Left lobe of liver (tissue), 2 donors: ENCODE measurements around the gene HCFC1. TPM values are rescaled to one million over a fixed set of nuclear protein-coding genes. Genes with fewer than 3 reads are reported as not detected.

ENCODE experiments used
- ATAC-seq: fragments of 200-7000 bp; cut with Tn5 transposase; one replicate; pipeline ENCODE4 v1.9.1; 2020; ENCODE audit warnings: mild to moderate bottlenecking, moderate library complexity
- DNase-seq: peaks from one replicate; pipeline ENCODE4 v3.0.0-alpha.2; 2020; ENCODE audit warnings: low spot score
- total RNA-seq: library from RNA; stranded (reverse); gene quantifications from one replicate; pipeline ENCODE4 v1.2.1, GENCODE V29; 2021
- donor health status: DM: no; HTN: no; CAD: no; lungs with moderate emphysema.
- donor health status: DM: no; HTN: yes; CAD: no.

The HCFC1 gene
- total RNA-seq, 1 donor from 2014 or later: 17.2 TPM

DNA sequence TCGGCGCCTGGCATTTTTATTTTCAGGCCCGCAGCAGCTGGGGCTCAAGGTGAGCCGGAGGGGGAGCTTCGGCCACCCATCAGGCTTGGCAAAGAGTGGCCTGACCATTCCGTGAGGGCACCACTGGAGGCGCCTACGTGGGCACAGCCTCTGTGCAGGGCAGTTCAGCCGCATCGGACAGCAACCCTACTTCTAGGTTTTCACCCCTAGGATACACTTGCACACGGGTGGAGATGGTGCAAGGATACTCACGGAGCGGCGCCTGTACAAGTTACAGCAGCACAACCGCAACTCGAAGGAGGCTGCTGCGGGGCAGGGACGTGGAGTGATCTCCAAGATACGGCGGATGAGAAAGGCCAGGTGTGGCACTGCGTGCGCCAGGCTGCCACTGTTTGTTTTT is 10.8 kb downstream of the HCFC1 start:
- ATAC-seq (no peak), DNase-seq (no peak)

GRCh38 chrX:153960077-153960476 is 11.5 kb downstream of the HCFC1 start:
- DNase-seq: no peak
- no peak for ATAC-seq

GRCh38 chrX:153959649-153960048 is 12.0 kb downstream of the HCFC1 start:
- DNase-seq (no peak), ATAC-seq (no peak)

DNA sequence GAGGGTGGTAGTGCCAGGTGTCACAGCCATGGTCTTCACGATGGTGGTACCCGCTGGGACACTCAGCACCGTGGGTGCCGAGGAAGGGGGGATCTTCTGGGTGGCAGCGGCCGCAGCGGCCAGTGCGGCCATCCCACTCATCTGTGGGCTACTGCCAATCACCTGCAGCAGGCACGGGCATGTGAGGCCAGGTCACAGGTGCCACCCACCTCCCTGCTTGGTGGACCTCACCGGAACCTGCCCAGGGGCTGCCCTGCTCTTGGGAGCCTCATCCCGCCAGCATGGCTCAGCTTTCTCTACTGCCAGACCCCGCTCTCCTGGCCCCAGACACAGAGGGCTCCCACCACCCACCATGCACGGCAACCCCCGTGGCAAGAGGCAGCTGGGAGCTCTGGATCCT is 13.0 kb downstream of the HCFC1 start:
- DNase-seq: no peak

GRCh38 chrX:153957224-153957623 is 14.4 kb downstream of the HCFC1 start:
- no peak for DNase-seq
- ATAC-seq: no peak

More for the DNA sequence above, 13.0 kb downstream of the HCFC1 start:
- ATAC-seq: no peak

GRCh38 chrX:153956044-153956907 is 15.3 kb downstream of the HCFC1 start:
- no peak for ATAC-seq
- DNase-seq: no peak

- DNase-seq (no peak), ATAC-seq (no peak)
These were observed 16.3 kb downstream of the HCFC1 start for GRCh38 chrX:153955228-153955732.

- ATAC-seq (peak; percentile 7), DNase-seq (no peak)
These were observed 16.9 kb downstream of the HCFC1 start for GRCh38 chrX:153954558-153955227.

GRCh38 chrX:153953892-153954557 is 17.6 kb downstream of the HCFC1 start:
- DNase-seq (no peak), ATAC-seq (peak; percentile 3)

DNA sequence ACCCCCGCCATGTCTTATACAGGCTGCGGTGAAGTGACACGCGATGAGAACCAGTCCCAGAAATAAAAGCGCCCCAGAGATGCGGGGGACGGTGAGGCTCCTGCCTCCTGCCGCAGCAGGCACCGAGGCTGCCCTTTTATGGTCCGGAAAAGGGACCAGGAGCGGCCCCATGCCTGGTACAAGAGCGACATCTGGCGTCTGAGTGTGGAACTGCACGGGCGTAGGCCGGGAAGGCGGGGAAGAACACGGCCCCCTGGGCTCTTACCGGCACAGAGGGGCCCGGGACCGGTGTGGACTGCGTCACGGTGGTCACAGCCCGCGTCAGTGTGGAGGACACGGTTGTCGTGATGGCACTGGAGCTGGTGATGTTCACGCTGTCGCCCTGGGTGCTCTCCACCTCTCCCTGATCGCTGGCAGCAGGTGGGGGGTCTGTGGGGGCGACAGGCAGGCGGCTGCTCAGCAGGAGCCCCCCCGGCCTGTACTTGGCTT is 18.2 kb downstream of the HCFC1 start:
- ATAC-seq: peak; percentile 76

GRCh38 chrX:153952373-153953026 is 19.1 kb downstream of the HCFC1 start:
- no peak for DNase-seq
- no peak for ATAC-seq

More for the DNA sequence above, 18.2 kb downstream of the HCFC1 start:
- no peak for DNase-seq

DNA sequence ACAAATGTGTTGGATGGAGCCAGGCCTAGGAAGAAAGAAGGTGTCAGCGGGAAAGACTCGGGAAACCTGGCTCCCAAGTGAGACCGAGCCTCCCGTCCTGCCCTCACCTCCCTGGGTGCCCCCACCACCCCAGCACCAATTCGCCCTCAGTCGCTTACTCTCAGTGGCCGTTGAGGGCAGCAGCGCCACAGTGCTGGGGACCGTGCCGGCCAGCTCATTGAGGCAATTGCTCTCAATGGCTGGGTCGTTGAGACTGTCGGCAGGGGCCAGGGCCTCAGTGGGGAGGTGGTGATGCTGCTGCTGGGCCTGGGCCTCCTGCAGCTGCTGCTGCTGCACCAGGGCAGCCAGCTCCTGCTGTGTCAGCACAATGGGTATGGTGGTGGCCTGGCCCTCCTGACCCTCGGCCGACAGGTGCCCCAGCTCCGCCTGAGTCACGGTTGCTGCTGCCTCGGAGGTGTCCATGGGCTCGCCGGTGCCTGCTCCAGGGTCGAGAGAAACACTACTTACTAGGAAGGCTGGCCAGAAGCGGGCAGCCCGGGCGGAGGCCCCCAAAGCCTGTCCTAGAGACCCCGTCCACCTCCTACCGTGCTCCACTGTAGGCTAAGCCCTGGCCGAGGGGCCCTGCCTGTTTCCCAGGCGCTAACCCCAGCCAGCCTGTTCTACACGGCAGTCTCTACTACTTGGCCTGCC is 19.8 kb downstream of the HCFC1 start:
- DNase-seq (no peak), ATAC-seq (no peak)

DNA sequence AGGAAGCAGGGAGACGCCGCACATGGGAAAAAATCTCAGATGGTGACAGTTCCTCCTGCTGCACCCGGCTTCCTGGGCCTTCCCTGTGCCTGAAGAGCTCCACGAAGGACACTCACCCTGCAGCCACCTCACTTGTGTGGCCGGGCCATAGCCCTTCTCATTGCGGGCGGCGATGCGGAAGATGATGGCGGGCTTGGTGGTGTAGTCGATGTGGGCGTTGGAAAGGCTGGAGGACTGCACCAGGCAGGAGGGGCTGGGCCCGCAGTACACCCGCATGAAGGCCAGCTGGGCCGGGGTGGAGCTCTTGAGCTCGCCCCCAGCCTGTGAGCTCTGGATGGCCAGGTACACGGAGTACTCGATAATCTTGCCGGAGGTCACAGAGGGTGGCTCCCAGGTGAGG is 21.5 kb downstream of the HCFC1 start:
- peak; percentile 5 for ATAC-seq
- DNase-seq: no peak

DNA sequence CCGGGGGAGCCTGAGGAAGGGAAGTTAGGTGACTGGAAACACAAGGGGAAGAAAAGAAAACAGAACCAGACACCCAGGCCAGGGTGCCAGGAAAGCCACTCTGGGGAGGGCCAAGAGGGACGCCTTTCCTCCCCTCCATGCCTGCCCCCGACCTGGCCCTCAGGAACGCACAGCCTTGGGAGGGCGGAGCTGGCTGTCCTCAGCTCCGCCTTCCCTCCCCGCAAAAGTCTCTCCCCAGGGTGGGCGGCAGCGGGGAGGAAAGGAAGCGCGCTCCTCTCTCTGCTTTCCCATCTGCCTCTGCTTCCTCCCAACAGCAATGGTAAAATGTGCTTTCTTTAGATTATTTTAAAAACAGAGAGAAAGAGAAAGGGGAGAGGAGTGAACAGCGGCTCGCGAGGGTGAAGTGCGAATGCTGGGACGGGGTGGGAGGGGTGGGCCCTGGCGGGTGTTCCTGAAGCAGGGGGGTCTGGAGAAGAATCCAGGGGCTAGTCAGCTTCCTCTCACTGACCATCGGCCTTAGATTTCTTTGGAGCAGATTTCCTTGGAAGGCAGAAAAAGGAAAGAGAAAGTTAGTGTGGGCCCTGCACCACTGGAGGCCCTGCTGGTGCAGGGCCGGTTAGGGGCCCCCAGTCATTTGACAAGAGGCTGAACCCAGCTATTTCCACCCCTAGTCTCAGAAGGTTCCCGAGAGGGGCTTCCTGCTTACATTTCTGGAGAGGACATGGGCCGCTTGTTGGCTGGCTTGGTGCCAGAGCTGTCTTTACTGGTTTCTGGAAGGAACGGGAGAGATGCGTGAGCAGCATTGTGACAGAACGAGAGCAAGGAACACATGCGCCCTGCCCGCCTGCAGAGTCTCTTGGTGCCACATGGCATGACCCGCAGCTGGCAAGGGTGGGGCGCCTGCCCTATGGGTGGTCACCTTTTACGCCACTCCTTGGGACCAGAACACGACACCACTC is 22.5 kb downstream of the HCFC1 start:
- DNase-seq: no peak
- no peak for ATAC-seq

GRCh38 chrX:153948002-153948466 is 23.6 kb downstream of the HCFC1 start:
- DNase-seq: no peak
- peak; percentile 4 for ATAC-seq

GRCh38 chrX:153947009-153947769 is 24.4 kb downstream of the HCFC1 start:
- ATAC-seq (peak; percentile 91), DNase-seq (peak; percentile 72)

GRCh38 chrX:153945956-153946943 is 25.4 kb downstream of the HCFC1 start:
- DNase-seq: no peak

More at GRCh38 chrX:153945956-153946943, 25.4 kb downstream of the HCFC1 start:
- no peak for ATAC-seq
